DOHH2 (cell line): ENCODE results near the gene ATAD3B.
"Not testable (repeated sequence)": the region's sequence is repeated elsewhere in the genome, so short reads cannot be mapped to it uniquely, and the experiment has no call there.

ENCODE experiments used
- H3F3A ChIP-seq: fragments of 200-600 bp; sonication (generic), shearing (Covaris generic); 2 replicates; pipeline ENCODE4 v1.6.0; 2016; ENCODE audit warnings: antibody characterized with exemption, mild to moderate bottlenecking; ENCODE audit not compliant: control insufficient read depth, insufficient read depth
- H3K27ac ChIP-seq: fragments of 200-600 bp; sonication (generic); 2 replicates; pipeline ENCODE4 v1.5.1; 2014; ENCODE audit warnings: low read depth, mild to moderate bottlenecking, low read length, moderate library complexity
- H3K27me3 ChIP-seq: fragments of 200-600 bp; sonication (generic); 2 replicates; pipeline ENCODE4 v1.6.1; 2014; ENCODE audit warnings: mild to moderate bottlenecking, low read length, mixed read lengths; ENCODE audit not compliant: control insufficient read depth
- H3K36me3 ChIP-seq: fragments of 200-600 bp; sonication (generic); 2 replicates; pipeline ENCODE4 v1.6.1; 2014; ENCODE audit warnings: mild to moderate bottlenecking, low read length, moderate library complexity, mixed read lengths; ENCODE audit not compliant: control insufficient read depth
- H3K4me1 ChIP-seq: fragments of 200-600 bp; sonication (generic); 2 replicates; pipeline ENCODE4 v1.6.1; 2014; ENCODE audit warnings: mild to moderate bottlenecking, low read length, mixed read lengths; ENCODE audit not compliant: control insufficient read depth
- H3K4me2 ChIP-seq: fragments of 200-600 bp; sonication (generic); 2 replicates; pipeline ENCODE4 v1.6.0; 2014; ENCODE audit warnings: mild to moderate bottlenecking, low read length, moderate library complexity
- H3K4me3 ChIP-seq: fragments of 200-600 bp; sonication (generic); 2 replicates; pipeline ENCODE4 v1.5.1; 2014; ENCODE audit warnings: mild to moderate bottlenecking, low read length, mixed read lengths
- H3K79me2 ChIP-seq: fragments of 200-600 bp; sonication (generic); 2 replicates; pipeline ENCODE4 v1.6.1; 2014; ENCODE audit warnings: mild to moderate bottlenecking, low read length, mixed read lengths; ENCODE audit not compliant: control insufficient read depth
- H3K9me2 ChIP-seq: fragments of 200-600 bp; sonication (generic); replicated peaks from 2 replicates; pipeline ENCODE4 v1.6.1; 2014; ENCODE audit warnings: mild to moderate bottlenecking, low read length, mixed read lengths; ENCODE audit not compliant: control insufficient read depth
- H3K9me3 ChIP-seq: fragments of 200-600 bp; sonication (generic); 2 replicates; pipeline ENCODE4 v1.6.1; 2014; ENCODE audit warnings: antibody characterized with exemption, low read length, mixed read lengths; ENCODE audit not compliant: control insufficient read depth, insufficient read depth
- H4K20me1 ChIP-seq: fragments of 200-600 bp; sonication (generic); 2 replicates; pipeline ENCODE4 v1.6.0; 2014; ENCODE audit warnings: low read depth, mild to moderate bottlenecking, antibody characterized with exemption, low read length, moderate library complexity; ENCODE audit not compliant: control insufficient read depth, insufficient read depth
- CTCF ChIP-seq: fragments of 200-600 bp; sonication (generic); IDR thresholded peaks from one replicate; pipeline ENCODE4 v1.5.1; 2014; ENCODE audit warnings: antibody characterized with exemption, mild to moderate bottlenecking, low read depth, low read length; ENCODE audit not compliant: poor library complexity, severe bottlenecking
- EZH2phosphoT487 ChIP-seq: fragments of 200-600 bp; sonication (generic); IDR thresholded peaks from 2 replicates; pipeline ENCODE4 v1.6.1; 2017; ENCODE audit warnings: borderline replicate concordance, mild to moderate bottlenecking, antibody characterized with exemption, low read length, moderate library complexity, mixed read lengths

Gene ATAD3B

GRCh38 chr1:1511533-1512285, 40.1 kb downstream of the ATAD3B start, which contains the start of gene ATAD3A:
TSS of gene ATAD3A (plus strand) at chr1:1512162. CDS start at chr1:1512269, 107 bp downstream.
- no peaks in the 10 kb centered on the region for H4K20me1 ChIP-seq
- peak within 1 kb of the TSS; percentile 80 for H3K4me2 ChIP-seq
- peaks cover 50% of the 10 kb centered on the region for H3K79me2 ChIP-seq
- peaks cover 9% of the 10 kb centered on the region for H3K4me1 ChIP-seq
- peaks cover 17% of the 10 kb centered on the region for H3K36me3 ChIP-seq
- H3F3A ChIP-seq, result no peaks in the 10 kb centered on the region
- H3K9me3 ChIP-seq, result no peaks in the 10 kb centered on the region
- peak within 1 kb of the TSS; percentile 74 for H3K27ac ChIP-seq
- no peaks in the 10 kb centered on the region for H3K27me3 ChIP-seq
- H3K9me2 ChIP-seq, result no peaks in the 10 kb centered on the region
- peak within 1 kb of the TSS; percentile 97 for H3K4me3 ChIP-seq
- no peak for TF ChIP-seq EZH2phosphoT487
- no peak for TF ChIP-seq CTCF

- not testable (repeated sequence) for H3K27me3 ChIP-seq, H3K4me1 ChIP-seq, H3K27ac ChIP-seq, H3F3A ChIP-seq, H4K20me1 ChIP-seq, H3K9me3 ChIP-seq, H3K9me2 ChIP-seq
- Histone ChIP-seq H3K36me3 (peaks cover 20% of the 10 kb centered on the region), H3K4me2 (peak overlapping the region; percentile 58), H3K4me3 (peak overlapping the region; percentile 71), H3K79me2 (peaks cover 50% of the 10 kb centered on the region)
Measured at GRCh38 chr1:1512425-1512824, 40.9 kb downstream of the ATAD3B start.

GRCh38 chr1:1513675-1514074, 42.1 kb downstream of the ATAD3B start:
- peaks cover 55% of the 10 kb centered on the region for H3K79me2 ChIP-seq
- peak overlapping the region; percentile 42 for H3K4me3 ChIP-seq
- not testable (repeated sequence) for H3K27ac ChIP-seq, H3K27me3 ChIP-seq, H4K20me1 ChIP-seq, H3K9me3 ChIP-seq, H3K4me1 ChIP-seq, H3F3A ChIP-seq, H3K9me2 ChIP-seq
- peak overlapping the region; percentile 44 for H3K4me2 ChIP-seq
- peaks cover 30% of the 10 kb centered on the region for H3K36me3 ChIP-seq

- not testable (repeated sequence) for H3K4me1 ChIP-seq, H3K27ac ChIP-seq, H3K9me2 ChIP-seq, H3F3A ChIP-seq, H3K9me3 ChIP-seq, H3K27me3 ChIP-seq, H3K4me2 ChIP-seq, H4K20me1 ChIP-seq, H3K4me3 ChIP-seq
- H3K36me3 ChIP-seq, result peaks cover 31% of the 10 kb centered on the region
- H3K79me2 ChIP-seq, result peaks cover 55% of the 10 kb centered on the region
Measured at GRCh38 chr1:1514376-1514775, 42.8 kb downstream of the ATAD3B start.

GRCh38 chr1:1516923-1517322, 45.4 kb downstream of the ATAD3B start:
- H3K27me3 ChIP-seq, H3F3A ChIP-seq, H3K27ac ChIP-seq, H3K9me3 ChIP-seq, H3K4me2 ChIP-seq, H3K4me1 ChIP-seq, H4K20me1 ChIP-seq, H3K9me2 ChIP-seq, H3K4me3 ChIP-seq: not testable (repeated sequence)
- Histone ChIP-seq H3K79me2 (peaks cover 42% of the 10 kb centered on the region), H3K36me3 (peaks cover 45% of the 10 kb centered on the region)
